GM19193 (cell line): ENCODE results near the gene ARF3.

Source experiments
- POLR2A ChIP-seq: IDR thresholded peaks from 4 replicates; pipeline ENCODE4 v1.6.1; 2011; ENCODE audit not compliant: insufficient read depth, insufficient read length; ENCODE audit errors: extremely low read depth

ARF3 gene

GRCh38 chr12:48933664-48934311 lies 23.5 kb downstream of the ARF3 start:
- TF ChIP-seq POLR2A, result no peak

- no peak for TF ChIP-seq POLR2A
These were observed 24.4 kb downstream of the ARF3 start for GRCh38 chr12:48932878-48933277.

- TF ChIP-seq POLR2A, result no peak
These were observed 26.8 kb downstream of the ARF3 start for GRCh38 chr12:48930475-48930874.

- TF ChIP-seq POLR2A, result no peak
These were observed 27.7 kb downstream of the ARF3 start for GRCh38 chr12:48929551-48929950.

- no peak for TF ChIP-seq POLR2A
These were observed 30.0 kb downstream of the ARF3 start for GRCh38 chr12:48927261-48927660.

- TF ChIP-seq POLR2A, result peak; percentile 82
These were observed 31.8 kb downstream of the ARF3 start, which contains the start of gene FKBP11 for GRCh38 chr12:48925304-48926011. Gene FKBP11, minus strand, starts transcription at chr12:48925492. Its CDS starts 64 bp downstream, at chr12:48925428.

GRCh38 chr12:48924617-48925303 lies 32.5 kb downstream of the ARF3 start:
- TF ChIP-seq POLR2A, result no peak

GRCh38 chr12:48923117-48923516 lies 34.2 kb downstream of the ARF3 start:
- no peak for TF ChIP-seq POLR2A

GRCh38 chr12:48917857-48918537 lies 39.3 kb downstream of the ARF3 start:
- TF ChIP-seq POLR2A, result no peak

GRCh38 chr12:48910196-48910595 lies 47.1 kb downstream of the ARF3 start:
- TF ChIP-seq POLR2A, result no peak

- TF ChIP-seq POLR2A, result no peak
These were observed 50.0 kb downstream of the ARF3 start for GRCh38 chr12:48907245-48907644.

- no peak for TF ChIP-seq POLR2A
These were observed 53.3 kb downstream of the ARF3 start for GRCh38 chr12:48903982-48904411.

GRCh38 chr12:48903363-48903981 lies 53.8 kb downstream of the ARF3 start:
- TF ChIP-seq POLR2A, result no peak

- no peak for TF ChIP-seq POLR2A
These were observed 56.0 kb downstream of the ARF3 start for GRCh38 chr12:48901278-48901677.

- no peak for TF ChIP-seq POLR2A
These were observed 57.6 kb downstream of the ARF3 start for GRCh38 chr12:48899651-48900050.

GRCh38 chr12:48894271-48894670 lies 63.0 kb downstream of the ARF3 start:
- TF ChIP-seq POLR2A, result no peak
